ENCODE results near the gene SMIM7. TPM values are rescaled to one million over a fixed set of nuclear protein-coding genes. Genes with fewer than 3 reads are reported as not detected.
"Not testable (repeated sequence)": the region's sequence is repeated elsewhere in the genome, so short reads cannot be mapped to it uniquely, and the experiment has no call there.

Gene SMIM7
- total RNA-seq, 1 donor from 2014 or later, result 59.1 TPM

DNA sequence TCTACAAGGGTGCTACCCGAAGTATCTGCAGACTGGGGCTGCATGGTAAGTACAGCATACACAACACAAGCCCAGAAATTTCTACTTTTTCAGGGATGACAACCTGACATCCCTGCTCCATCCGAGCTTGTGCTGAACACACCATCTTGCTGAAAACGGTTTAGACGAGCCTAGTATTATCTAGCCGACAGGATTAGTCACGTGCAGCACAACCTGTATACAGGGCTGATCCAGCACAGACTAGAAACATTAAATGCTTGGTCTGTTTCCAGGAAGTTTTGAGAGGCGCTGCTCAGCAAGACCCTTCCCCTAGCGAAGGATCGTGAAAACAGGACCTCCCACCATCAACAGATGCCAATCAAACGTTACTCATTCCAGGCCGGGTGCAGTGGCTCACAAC, 4.2 kb downstream of the SMIM7 start:
- intact Hi-C loops (cut with micrococcal nuclease), result no loop called here

GRCh38 chr19:16654627-16655026, 5.3 kb downstream of the SMIM7 start:
- intact Hi-C loops (cut with micrococcal nuclease), result no loop called here

GRCh38 chr19:16654140-16654539, 5.8 kb downstream of the SMIM7 start:
- intact Hi-C loops (cut with micrococcal nuclease), result no loop called here

DNA sequence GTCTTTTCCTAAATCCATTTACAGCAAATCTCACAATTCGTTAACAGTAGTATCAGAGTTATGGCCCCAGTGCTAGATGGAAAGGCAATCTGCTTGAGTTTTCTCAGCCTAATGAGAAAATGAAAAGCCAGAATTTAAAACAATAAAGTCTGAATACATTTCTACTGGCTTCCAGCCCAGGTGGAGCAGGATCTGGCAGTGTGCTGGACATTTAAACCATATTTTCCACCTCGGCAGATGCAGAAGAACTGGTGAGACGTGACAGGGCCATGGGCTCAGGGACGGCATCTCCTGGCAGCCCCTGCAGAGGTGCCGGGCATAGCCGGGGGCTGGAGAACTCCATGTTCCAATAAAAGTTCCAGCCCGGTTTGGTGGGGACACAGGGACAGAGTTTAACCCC, 7.1 kb downstream of the SMIM7 start:
- intact Hi-C loops (cut with micrococcal nuclease), result no loop called here

GRCh38 chr19:16651421-16652188, 8.3 kb downstream of the SMIM7 start:
- intact Hi-C loops (cut with micrococcal nuclease), result not testable (repeated sequence)

GRCh38 chr19:16650821-16651220, 9.1 kb downstream of the SMIM7 start:
- intact Hi-C loops (cut with micrococcal nuclease), result no loop called here

DNA sequence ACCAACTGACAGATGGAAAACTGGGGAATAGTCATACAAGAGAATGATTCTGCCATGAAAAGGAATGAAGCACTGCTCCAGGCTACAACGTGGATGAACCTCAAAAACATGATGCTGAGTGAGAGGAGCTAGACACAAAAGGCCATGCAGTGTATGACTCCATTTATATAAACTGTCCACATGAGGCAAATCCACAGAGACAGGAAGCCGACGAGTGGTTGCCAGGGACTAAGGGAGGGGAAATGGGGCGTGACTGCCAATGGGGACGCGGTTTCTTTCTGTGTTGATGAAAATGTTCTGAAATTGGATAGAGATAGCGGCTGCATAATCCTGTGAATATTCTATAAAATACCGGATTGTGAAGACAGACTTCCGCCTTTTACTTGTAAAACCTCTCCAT, 10.2 kb downstream of the SMIM7 start:
- intact Hi-C loops (cut with micrococcal nuclease), result no loop called here

- intact Hi-C loops (cut with micrococcal nuclease), result no loop called here
These were observed 14.8 kb downstream of the SMIM7 start for GRCh38 chr19:16645140-16645539.

DNA sequence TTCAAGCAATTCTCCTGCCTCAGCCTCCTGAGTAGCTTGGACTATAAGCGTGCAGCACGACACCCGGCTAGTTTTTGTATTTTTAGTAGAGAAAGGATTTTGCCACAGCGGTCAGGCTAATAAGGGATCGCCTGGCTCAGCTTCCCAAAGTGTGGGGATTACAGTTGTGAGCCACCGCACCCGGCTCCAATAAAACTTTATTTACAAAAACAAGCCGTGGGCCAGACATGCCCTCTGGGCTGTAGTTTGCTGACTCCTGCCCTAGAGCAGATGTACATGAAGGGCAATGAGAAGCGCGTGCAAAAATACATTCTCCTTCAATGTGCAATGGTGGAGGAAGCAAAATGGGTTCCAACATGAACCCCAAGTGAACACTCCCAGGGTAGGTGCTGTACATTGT, 18.2 kb downstream of the SMIM7 start:
- intact Hi-C loops (cut with micrococcal nuclease), result no loop called here

DNA sequence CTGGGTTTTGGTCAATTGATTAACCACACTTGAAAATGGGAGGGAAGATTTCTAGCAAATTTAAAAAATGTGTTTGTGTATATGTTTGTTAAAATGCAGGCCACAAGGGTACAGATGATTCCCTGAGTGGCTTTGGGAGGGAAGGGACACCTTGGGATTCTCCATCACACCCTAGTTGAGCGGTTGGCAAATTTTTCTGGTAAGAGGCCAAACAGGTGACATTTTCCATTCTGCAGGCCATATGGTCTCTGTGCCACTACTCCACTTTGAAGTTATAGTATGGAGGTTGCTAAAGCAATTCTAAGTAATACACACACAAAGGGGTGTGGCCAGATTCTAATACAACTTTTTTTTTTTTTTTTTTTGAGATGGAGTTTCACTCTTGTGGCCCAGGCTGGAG, 19.0 kb downstream of the SMIM7 start:
- intact Hi-C loops (cut with micrococcal nuclease), result no loop called here

DNA sequence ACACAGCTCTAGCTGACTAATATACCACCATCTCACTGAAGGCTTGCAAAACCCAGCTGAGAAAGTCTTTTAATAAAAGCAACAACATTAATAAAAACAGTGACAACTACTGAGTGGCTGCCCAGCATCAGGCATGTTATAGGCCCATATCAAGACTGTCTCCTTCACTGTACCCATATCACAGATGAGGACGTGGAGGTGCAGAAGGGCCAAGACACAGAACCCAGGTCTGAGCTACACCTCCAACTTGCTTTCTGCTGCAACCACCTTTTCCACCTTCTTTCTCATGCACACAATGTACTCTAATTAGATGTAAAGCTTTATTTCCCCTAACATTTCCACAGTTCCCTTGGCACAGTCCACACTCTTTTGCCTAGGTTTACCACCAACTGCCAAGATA, 21.3 kb downstream of the SMIM7 start:
- intact Hi-C loops (cut with micrococcal nuclease), result no loop called here

GRCh38 chr19:16637535-16637934, 22.4 kb downstream of the SMIM7 start:
- intact Hi-C loops (cut with micrococcal nuclease), result no loop called here

DNA sequence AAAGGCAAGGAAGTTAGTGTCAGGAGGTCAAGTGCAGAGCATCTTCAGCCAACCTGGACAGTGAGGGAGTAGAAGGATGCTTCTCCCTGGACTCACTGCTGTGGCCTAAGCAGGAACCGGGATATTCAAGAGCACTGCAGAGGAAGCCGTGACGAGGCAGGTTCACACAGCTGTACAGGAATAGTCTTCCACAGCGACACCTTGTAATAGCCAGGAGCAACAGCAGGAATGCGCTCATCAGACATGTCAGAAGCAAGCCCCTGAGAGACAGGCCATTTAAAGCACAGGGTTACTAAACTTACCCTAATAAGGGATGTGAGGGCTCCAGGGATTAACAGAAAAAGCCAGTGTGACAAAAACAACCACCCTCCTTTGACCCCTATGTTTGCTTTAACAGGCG, 28.5 kb downstream of the SMIM7 start:
- intact Hi-C loops (cut with micrococcal nuclease), result no loop called here

GRCh38 chr19:16628984-16629691, 30.8 kb downstream of the SMIM7 start:
- intact Hi-C loops (cut with micrococcal nuclease), result loop anchor here (1.0 to 2.0 kb wide), 14 partner anchors 31 to 1304 kb away; partner anchors contain the start of genes AP1M1, C19orf44, CALR3 and CCDC124

- intact Hi-C loops (cut with micrococcal nuclease), result loop anchor here (1.0 to 2.0 kb wide), 13 partner anchors 32 to 1304 kb away; partner anchors contain the start of genes AP1M1, C19orf44, CALR3 and CCDC124
These were observed 31.6 kb downstream of the SMIM7 start, which contains the start of gene MED26 for GRCh38 chr19:16628183-16628983. Gene MED26, minus strand, starts transcription at chr19:16628204. Its CDS starts 261 bp downstream, at chr19:16627943.

DNA sequence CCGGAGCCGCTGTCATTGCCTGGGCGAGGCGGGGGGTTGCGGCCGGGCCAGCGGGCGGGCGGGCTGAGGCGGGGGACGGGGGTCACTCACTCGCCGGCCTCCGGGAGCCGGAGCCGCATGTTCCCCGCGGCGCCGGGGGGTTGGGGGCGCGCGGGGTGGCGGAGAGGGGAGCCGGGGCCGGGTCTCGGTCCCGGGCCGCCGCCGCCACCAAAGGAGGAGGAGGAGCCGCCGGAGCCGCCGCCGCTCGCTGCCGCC, 32.1 kb downstream of the SMIM7 start:
- intact Hi-C loops (cut with micrococcal nuclease), result loop anchor here (1.0 to 2.0 kb wide), 13 partner anchors 32 to 1305 kb away; partner anchors contain the start of genes AP1M1, C19orf44, CALR3 and CCDC124

GRCh38 chr19:16627193-16627927, 32.6 kb downstream of the SMIM7 start:
- intact Hi-C loops (cut with micrococcal nuclease), result no loop called here

DNA sequence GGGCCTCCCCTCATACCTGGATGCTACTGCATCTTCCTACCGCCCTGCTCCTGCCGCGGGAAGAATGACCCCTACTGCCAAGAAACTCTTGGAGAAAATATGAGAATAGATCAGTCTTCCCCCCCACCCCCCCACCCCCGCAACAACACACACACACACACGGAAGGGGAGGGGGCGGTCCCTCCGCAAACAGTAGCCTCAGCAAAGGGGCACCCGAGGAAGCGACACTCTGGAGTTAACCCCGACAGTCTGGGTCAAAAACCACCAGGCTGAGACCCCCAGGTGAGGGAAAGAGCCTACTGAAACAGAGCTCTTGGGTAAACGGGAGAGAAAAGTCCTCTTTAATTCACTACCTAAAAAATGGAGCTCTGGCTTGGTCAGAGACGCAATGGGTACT, 33.1 kb downstream of the SMIM7 start:
- intact Hi-C loops (cut with micrococcal nuclease), result no loop called here

DNA sequence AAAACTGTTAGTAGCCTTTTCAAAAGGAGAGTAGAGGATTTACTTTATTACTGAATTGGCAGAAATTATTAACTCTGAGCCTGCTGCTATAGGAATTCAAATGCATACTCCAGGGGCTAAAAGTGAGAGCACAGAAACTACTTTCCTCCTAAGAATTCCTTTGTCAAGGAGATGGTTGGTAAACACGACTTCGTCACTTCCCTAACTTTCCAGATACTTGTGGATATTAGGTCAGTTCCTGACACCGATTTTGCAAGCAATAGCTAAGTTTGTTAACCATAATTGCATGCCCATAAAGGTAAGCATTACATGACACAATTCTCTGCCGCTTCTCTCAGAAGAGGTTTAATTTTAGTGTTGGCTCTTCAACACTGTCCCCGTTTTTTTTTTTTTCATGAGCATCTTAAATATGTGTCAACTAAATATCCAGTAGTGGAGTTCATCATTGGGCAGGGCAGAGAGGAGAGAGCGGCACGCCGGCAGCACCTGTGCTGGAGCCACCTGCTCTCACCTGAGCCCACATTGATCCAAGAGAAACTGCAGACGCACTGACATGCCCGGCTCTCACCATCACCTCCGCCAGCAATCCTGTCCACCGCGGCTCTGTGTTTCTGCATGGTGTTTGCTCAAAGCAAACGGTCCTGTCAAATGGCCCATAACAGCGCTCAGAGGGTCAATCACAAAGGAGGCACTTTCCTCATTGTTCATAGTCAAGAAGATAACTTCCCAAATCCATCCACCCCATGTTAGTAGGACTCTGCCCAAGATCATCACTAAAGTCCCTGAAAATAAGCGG, 34.6 kb downstream of the SMIM7 start:
- intact Hi-C loops (cut with micrococcal nuclease), result no loop called here

- intact Hi-C loops (cut with micrococcal nuclease), result no loop called here
These were observed 35.7 kb downstream of the SMIM7 start for GRCh38 chr19:16624236-16624635.
